ENCODE data around the gene FXYD2. TPM values are rescaled to one million over a fixed set of nuclear protein-coding genes. Genes with fewer than 3 reads are reported as not detected.
"Not testable (repeated sequence)": the region's sequence is repeated elsewhere in the genome, so short reads cannot be mapped to it uniquely, and the experiment has no call there.

FXYD2 gene
- total RNA-seq, result under 1 TPM; 0.63 to 0.66 (median 0.63) TPM

GRCh38 chr11:117824571-117825537, at the start of gene FXYD2:
Gene FXYD2 (minus strand): TSS chr11:117824744. CDS start chr11:117824678, 66 bp downstream.
- ATAC-seq, result no peak
- DNase-seq, result no peak
- H3K9me3 Mint-ChIP-seq, result no peaks in the 10 kb centered on the region
- H3K27me3 Mint-ChIP-seq (ENCODE audit: low read depth), result no peaks in the 10 kb centered on the region
- H3K4me3 Mint-ChIP-seq, result no peak within 1 kb of the TSS
- H3K36me3 Mint-ChIP-seq (ENCODE audit: insufficient read depth), result no peaks in the 10 kb centered on the region
- peaks cover 58% of the 10 kb centered on the region for H3K4me1 Mint-ChIP-seq (ENCODE audit: low read depth)

GRCh38 chr11:117873828-117874125, 49.2 kb upstream of the FXYD2 start:
- Mint-ChIP-seq H3K27me3 (ENCODE audit: low read depth) (peaks cover 50% of the 10 kb centered on the region), H3K36me3 (ENCODE audit: insufficient read depth) (no peaks in the 10 kb centered on the region), H3K4me1 (ENCODE audit: low read depth) (peaks cover 29% of the 10 kb centered on the region), H3K9me3 (no peaks in the 10 kb centered on the region), H3K4me3 (no peak overlapping the region)
- ATAC-seq, result no peak
- no peak for DNase-seq

- ATAC-seq (no peak), DNase-seq (no peak)
- H3K4me1 Mint-ChIP-seq (ENCODE audit: low read depth), result peaks cover 29% of the 10 kb centered on the region
- no peaks in the 10 kb centered on the region for H3K36me3 Mint-ChIP-seq (ENCODE audit: insufficient read depth)
- H3K27me3 Mint-ChIP-seq (ENCODE audit: low read depth), result peaks cover 49% of the 10 kb centered on the region
- no peak overlapping the region for H3K4me3 Mint-ChIP-seq
- no peaks in the 10 kb centered on the region for H3K9me3 Mint-ChIP-seq
Measured at GRCh38 chr11:117872975-117873827, 48.7 kb upstream of the FXYD2 start.

DNA sequence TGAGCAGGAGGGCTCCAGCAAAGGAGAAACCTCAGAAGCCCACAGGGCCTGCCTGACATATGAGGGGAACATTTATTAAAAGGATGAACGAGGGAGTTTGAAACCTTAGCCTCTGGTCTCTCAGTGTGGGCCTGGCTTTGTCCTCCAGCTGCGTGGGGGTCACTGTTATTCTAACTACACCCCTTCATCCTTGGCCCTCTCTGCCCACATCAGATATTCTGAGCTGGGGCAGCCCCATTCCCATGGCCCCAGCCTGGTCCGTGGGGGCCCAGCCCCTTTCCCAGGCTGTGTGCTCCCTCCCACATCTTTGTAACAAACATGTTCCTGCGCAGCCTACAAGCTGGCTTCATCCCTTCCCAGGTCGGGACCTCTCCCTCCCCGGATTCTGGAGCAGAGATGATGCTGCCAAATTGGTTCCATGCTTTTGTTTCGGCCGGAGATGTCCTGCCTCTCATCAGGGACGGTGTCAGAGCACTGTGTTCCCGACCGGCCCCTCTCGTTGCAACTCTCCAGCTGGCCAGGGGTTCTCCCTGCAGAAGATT, 47.9 kb upstream of the FXYD2 start:
- H3K27me3 Mint-ChIP-seq (ENCODE audit: low read depth), result peaks cover 45% of the 10 kb centered on the region
- ATAC-seq, result no peak

GRCh38 chr11:117871784-117872183, 47.2 kb upstream of the FXYD2 start:
- Mint-ChIP-seq H3K9me3 (no peaks in the 10 kb centered on the region), H3K27me3 (ENCODE audit: low read depth) (peaks cover 38% of the 10 kb centered on the region), H3K36me3 (ENCODE audit: insufficient read depth) (no peaks in the 10 kb centered on the region), H3K4me1 (ENCODE audit: low read depth) (peaks cover 25% of the 10 kb centered on the region), H3K4me3 (no peak overlapping the region)
- no peak for ATAC-seq
- no peak for DNase-seq

More for the DNA sequence above, 47.9 kb upstream of the FXYD2 start:
- H3K9me3 Mint-ChIP-seq, result no peaks in the 10 kb centered on the region
- DNase-seq, result no peak
- no peaks in the 10 kb centered on the region for H3K36me3 Mint-ChIP-seq (ENCODE audit: insufficient read depth)
- peaks cover 29% of the 10 kb centered on the region for H3K4me1 Mint-ChIP-seq (ENCODE audit: low read depth)
- H3K4me3 Mint-ChIP-seq, result no peak overlapping the region

GRCh38 chr11:117871160-117871559, 46.6 kb upstream of the FXYD2 start:
- H3K36me3 Mint-ChIP-seq (ENCODE audit: insufficient read depth), result no peaks in the 10 kb centered on the region
- no peaks in the 10 kb centered on the region for H3K9me3 Mint-ChIP-seq
- no peak overlapping the region for H3K4me3 Mint-ChIP-seq
- peaks cover 22% of the 10 kb centered on the region for H3K4me1 Mint-ChIP-seq (ENCODE audit: low read depth)
- H3K27me3 Mint-ChIP-seq (ENCODE audit: low read depth), result peaks cover 35% of the 10 kb centered on the region
- no peak for ATAC-seq
- no peak for DNase-seq

- Mint-ChIP-seq H3K27me3 (ENCODE audit: low read depth) (peaks cover 34% of the 10 kb centered on the region), H3K4me1 (ENCODE audit: low read depth) (peaks cover 13% of the 10 kb centered on the region), H3K9me3 (no peaks in the 10 kb centered on the region), H3K4me3 (no peak overlapping the region), H3K36me3 (ENCODE audit: insufficient read depth) (no peaks in the 10 kb centered on the region)
- ATAC-seq (no peak), DNase-seq (no peak)
Measured at GRCh38 chr11:117870103-117870952, 45.8 kb upstream of the FXYD2 start.

- H3K9me3 Mint-ChIP-seq, result no peaks in the 10 kb centered on the region
- no peak for ATAC-seq
- no peak overlapping the region for H3K4me3 Mint-ChIP-seq
- H3K4me1 Mint-ChIP-seq (ENCODE audit: low read depth), result peaks cover 8% of the 10 kb centered on the region
- peaks cover 32% of the 10 kb centered on the region for H3K27me3 Mint-ChIP-seq (ENCODE audit: low read depth)
- H3K36me3 Mint-ChIP-seq (ENCODE audit: insufficient read depth), result no peaks in the 10 kb centered on the region
- no peak for DNase-seq
Measured at GRCh38 chr11:117869604-117870003, 45.1 kb upstream of the FXYD2 start.

- H3K9me3 Mint-ChIP-seq, result no peaks in the 10 kb centered on the region
- peaks cover 27% of the 10 kb centered on the region for H3K27me3 Mint-ChIP-seq (ENCODE audit: low read depth)
- H3K4me3 Mint-ChIP-seq, result no peak overlapping the region
- H3K36me3 Mint-ChIP-seq (ENCODE audit: insufficient read depth), result no peaks in the 10 kb centered on the region
- DNase-seq (no peak), ATAC-seq (no peak)
- peaks cover 5% of the 10 kb centered on the region for H3K4me1 Mint-ChIP-seq (ENCODE audit: low read depth)
Measured at GRCh38 chr11:117868815-117869561, 44.4 kb upstream of the FXYD2 start.

DNA sequence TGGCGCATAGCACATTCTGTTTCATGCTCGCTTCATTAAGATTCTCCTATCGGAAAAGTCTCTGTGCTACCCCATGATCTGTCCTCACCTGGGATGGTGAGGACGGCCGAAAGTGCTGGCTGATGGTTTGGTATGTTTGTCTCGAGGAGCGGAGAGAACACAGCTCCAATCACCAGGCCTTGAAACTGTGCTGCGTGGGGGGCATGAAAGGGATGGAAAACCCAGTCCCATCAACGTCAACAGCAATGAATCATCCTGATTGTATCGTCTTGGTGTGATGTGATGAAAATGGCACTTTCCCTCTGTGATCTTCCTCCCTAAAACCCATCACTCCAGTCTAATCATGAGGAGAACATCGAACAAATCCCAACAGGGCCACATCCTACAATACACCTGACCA, 43.5 kb upstream of the FXYD2 start:
- Mint-ChIP-seq H3K4me3 (no peak overlapping the region), H3K4me1 (ENCODE audit: low read depth) (peaks cover 2% of the 10 kb centered on the region), H3K27me3 (ENCODE audit: low read depth) (peaks cover 22% of the 10 kb centered on the region), H3K9me3 (no peaks in the 10 kb centered on the region), H3K36me3 (ENCODE audit: insufficient read depth) (no peaks in the 10 kb centered on the region)
- DNase-seq, result no peak
- peak; percentile 18 to 37 for ATAC-seq

DNA sequence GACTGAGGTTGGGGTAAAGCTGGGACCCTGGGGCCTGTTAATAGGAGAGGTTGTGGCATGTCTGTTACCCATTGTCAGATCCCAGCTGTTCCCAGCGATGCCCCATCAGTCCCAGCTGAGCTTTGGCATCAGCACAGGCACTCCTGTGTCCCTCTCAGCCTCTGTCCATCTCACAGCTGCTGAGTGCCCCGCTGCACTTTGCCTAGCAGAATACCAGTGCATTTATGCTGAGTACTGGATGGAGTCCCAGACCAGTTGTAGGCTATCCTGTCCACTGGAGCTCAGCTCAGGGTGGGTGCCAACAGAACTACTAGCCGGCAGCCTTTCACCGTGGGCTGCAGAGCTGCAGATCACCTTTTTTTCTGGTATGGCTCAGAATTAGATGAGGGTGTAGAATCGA, 42.0 kb upstream of the FXYD2 start:
- no peaks in the 10 kb centered on the region for H3K4me1 Mint-ChIP-seq (ENCODE audit: low read depth)

GRCh38 chr11:117865546-117865945, 41.0 kb upstream of the FXYD2 start:
- not testable (repeated sequence) for ATAC-seq; H3K36me3 Mint-ChIP-seq (ENCODE audit: insufficient read depth); H3K9me3 Mint-ChIP-seq

More for the DNA sequence above, 42.0 kb upstream of the FXYD2 start:
- Mint-ChIP-seq H3K36me3 (ENCODE audit: insufficient read depth) (no peaks in the 10 kb centered on the region), H3K9me3 (no peaks in the 10 kb centered on the region), H3K4me3 (no peak overlapping the region), H3K27me3 (ENCODE audit: low read depth) (peaks cover 10% of the 10 kb centered on the region)
- ATAC-seq (no peak), DNase-seq (no peak)

DNA sequence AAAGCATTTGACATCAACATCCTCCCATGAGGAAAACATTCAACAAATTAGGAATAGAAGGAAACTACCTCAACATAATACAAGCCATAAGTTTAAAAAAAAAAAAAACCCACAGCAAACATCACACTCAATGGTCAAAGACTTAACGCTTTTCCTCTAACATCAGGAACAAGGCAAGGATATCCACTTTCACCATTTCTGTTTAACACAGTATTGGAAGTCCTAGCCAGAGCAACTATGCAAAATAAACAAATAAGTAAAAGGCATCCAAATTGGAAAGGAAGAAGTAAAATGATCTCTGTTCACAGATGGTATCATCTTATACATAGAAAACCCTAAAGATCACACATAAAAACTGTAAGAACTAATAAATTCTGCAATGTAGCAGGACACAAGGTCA, 38.8 kb upstream of the FXYD2 start:
- Mint-ChIP-seq H3K4me3 (no peak overlapping the region), H3K4me1 (ENCODE audit: low read depth) (no peaks in the 10 kb centered on the region), H3K9me3 (no peaks in the 10 kb centered on the region), H3K36me3 (ENCODE audit: insufficient read depth) (no peaks in the 10 kb centered on the region), H3K27me3 (ENCODE audit: low read depth) (peaks cover 10% of the 10 kb centered on the region)
- no peak for DNase-seq
- ATAC-seq, result no peak

More at GRCh38 chr11:117865546-117865945, 41.0 kb upstream of the FXYD2 start:
- H3K4me1 Mint-ChIP-seq (ENCODE audit: low read depth); H3K4me3 Mint-ChIP-seq; DNase-seq: not testable (repeated sequence)
- H3K27me3 Mint-ChIP-seq (ENCODE audit: low read depth), result peaks cover 10% of the 10 kb centered on the region
